ENCODE results near the gene THAP5.

DNA sequence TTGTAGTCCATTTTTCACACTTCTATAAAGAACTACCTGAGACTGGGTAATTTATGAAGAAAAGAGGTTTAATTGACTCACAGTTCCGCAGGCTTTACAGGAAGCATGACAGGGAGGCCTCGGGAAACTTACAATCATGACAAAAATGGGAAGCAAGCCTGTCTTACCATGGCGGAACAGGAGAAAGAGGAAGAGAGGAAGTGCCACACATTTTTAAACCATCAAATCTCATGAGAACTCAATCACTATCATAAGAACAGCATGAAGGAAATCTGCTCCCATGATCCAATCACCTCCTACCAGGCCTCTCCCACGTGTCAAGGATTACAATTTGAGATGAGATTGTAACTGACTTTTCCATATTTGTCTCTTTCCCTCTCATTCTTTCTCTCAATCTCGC, 34.2 kb downstream of the THAP5 start:
- TF ChIP-seq, protein P1, sequence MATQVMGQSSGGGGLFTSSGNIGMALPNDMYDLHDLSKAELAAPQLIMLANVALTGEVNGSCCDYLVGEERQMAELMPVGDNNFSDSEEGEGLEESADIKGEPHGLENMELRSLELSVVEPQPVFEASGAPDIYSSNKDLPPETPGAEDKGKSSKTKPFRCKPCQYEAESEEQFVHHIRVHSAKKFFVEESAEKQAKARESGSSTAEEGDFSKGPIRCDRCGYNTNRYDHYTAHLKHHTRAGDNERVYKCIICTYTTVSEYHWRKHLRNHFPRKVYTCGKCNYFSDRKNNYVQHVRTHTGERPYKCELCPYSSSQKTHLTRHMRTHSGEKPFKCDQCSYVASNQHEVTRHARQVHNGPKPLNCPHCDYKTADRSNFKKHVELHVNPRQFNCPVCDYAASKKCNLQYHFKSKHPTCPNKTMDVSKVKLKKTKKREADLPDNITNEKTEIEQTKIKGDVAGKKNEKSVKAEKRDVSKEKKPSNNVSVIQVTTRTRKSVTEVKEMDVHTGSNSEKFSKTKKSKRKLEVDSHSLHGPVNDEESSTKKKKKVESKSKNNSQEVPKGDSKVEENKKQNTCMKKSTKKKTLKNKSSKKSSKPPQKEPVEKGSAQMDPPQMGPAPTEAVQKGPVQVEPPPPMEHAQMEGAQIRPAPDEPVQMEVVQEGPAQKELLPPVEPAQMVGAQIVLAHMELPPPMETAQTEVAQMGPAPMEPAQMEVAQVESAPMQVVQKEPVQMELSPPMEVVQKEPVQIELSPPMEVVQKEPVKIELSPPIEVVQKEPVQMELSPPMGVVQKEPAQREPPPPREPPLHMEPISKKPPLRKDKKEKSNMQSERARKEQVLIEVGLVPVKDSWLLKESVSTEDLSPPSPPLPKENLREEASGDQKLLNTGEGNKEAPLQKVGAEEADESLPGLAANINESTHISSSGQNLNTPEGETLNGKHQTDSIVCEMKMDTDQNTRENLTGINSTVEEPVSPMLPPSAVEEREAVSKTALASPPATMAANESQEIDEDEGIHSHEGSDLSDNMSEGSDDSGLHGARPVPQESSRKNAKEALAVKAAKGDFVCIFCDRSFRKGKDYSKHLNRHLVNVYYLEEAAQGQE (IDR thresholded peaks at IDR 0.05; ENCODE audit: low read depth, low read length): no peak
- TF ChIP-seq SIN3A (IDR thresholded peaks at IDR 0.05; ENCODE audit: borderline replicate concordance, low read depth, low read length): no peak
